Measurements from ENCODE around the gene PI3. TPM values are rescaled to one million over a fixed set of nuclear protein-coding genes. Genes with fewer than 3 reads are reported as not detected.

Gene PI3
- total RNA-seq, 6 experiments from 2014 or later: not detected

GRCh38 chr20:45189067-45189609, 14.4 kb downstream of the PI3 start:
- TF ChIP-seq CTCF (IDR thresholded peaks at IDR 0.05): no peak
- no peaks in the 10 kb centered on the region for H3K36me3 Mint-ChIP-seq (ENCODE audit: low read depth)
- no peaks in the 10 kb centered on the region for H3K9me3 Mint-ChIP-seq
- H3K27ac Mint-ChIP-seq: no peak overlapping the region
- peaks cover 6% of the 10 kb centered on the region for H3K27me3 Mint-ChIP-seq (ENCODE audit: insufficient read depth)
- no peak overlapping the region for H3K4me3 Mint-ChIP-seq
- DNase-seq: no peak
- no peaks in the 10 kb centered on the region for H3K4me1 Mint-ChIP-seq (ENCODE audit: low read depth)

- Mint-ChIP-seq H3K27ac (no peak overlapping the region), H3K4me1 (ENCODE audit: low read depth) (no peaks in the 10 kb centered on the region), H3K27me3 (ENCODE audit: insufficient read depth) (peaks cover 6% of the 10 kb centered on the region), H3K9me3 (no peaks in the 10 kb centered on the region), H3K36me3 (ENCODE audit: low read depth) (no peaks in the 10 kb centered on the region), H3K4me3 (no peak overlapping the region)
- TF ChIP-seq CTCF (IDR thresholded peaks at IDR 0.05): no peak
- no peak for DNase-seq
Measured at GRCh38 chr20:45189861-45190260, 15.2 kb downstream of the PI3 start.

- no peak overlapping the region for H3K4me3 Mint-ChIP-seq
- no peaks in the 10 kb centered on the region for H3K4me1 Mint-ChIP-seq (ENCODE audit: low read depth)
- TF ChIP-seq CTCF (IDR thresholded peaks at IDR 0.05): no peak
- H3K9me3 Mint-ChIP-seq: no peaks in the 10 kb centered on the region
- H3K27ac Mint-ChIP-seq: no peak overlapping the region
- no peak for DNase-seq
- H3K36me3 Mint-ChIP-seq (ENCODE audit: low read depth): no peaks in the 10 kb centered on the region
- H3K27me3 Mint-ChIP-seq (ENCODE audit: insufficient read depth): peaks cover 4% of the 10 kb centered on the region; the same call in 1 of the 2 replicates
Measured at GRCh38 chr20:45191926-45192325, 17.2 kb downstream of the PI3 start.

GRCh38 chr20:45193331-45193730, 18.6 kb downstream of the PI3 start:
- Mint-ChIP-seq H3K4me3 (no peak overlapping the region), H3K36me3 (ENCODE audit: low read depth) (no peaks in the 10 kb centered on the region), H3K27ac (no peak overlapping the region), H3K27me3 (ENCODE audit: insufficient read depth) (peaks cover 4% of the 10 kb centered on the region; the same call in 1 of the 2 replicates), H3K9me3 (no peaks in the 10 kb centered on the region), H3K4me1 (ENCODE audit: low read depth) (no peaks in the 10 kb centered on the region)
- no peak for DNase-seq
- TF ChIP-seq CTCF (IDR thresholded peaks at IDR 0.05): no peak

- no peak for DNase-seq
- Mint-ChIP-seq H3K4me3 (no peak within 1 kb of the TSS), H3K27ac (no peak within 1 kb of the TSS), H3K9me3 (no peaks in the 10 kb centered on the region), H3K4me1 (ENCODE audit: low read depth) (no peaks in the 10 kb centered on the region), H3K27me3 (ENCODE audit: insufficient read depth) (peaks cover 9% of the 10 kb centered on the region), H3K36me3 (ENCODE audit: low read depth) (no peaks in the 10 kb centered on the region)
- TF ChIP-seq CTCF (IDR thresholded peaks at IDR 0.05): no peak
Measured at GRCh38 chr20:45206725-45207124, 32.0 kb downstream of the PI3 start, which contains the start of gene SEMG1. TSS of gene SEMG1 (plus strand) at chr20:45207033. CDS start at chr20:45207054, 21 bp downstream.

- H3K4me1 Mint-ChIP-seq (ENCODE audit: low read depth): no peaks in the 10 kb centered on the region
- no peak for DNase-seq
- peaks cover 10% of the 10 kb centered on the region for H3K27me3 Mint-ChIP-seq (ENCODE audit: insufficient read depth)
- no peaks in the 10 kb centered on the region for H3K36me3 Mint-ChIP-seq (ENCODE audit: low read depth)
- no peaks in the 10 kb centered on the region for H3K9me3 Mint-ChIP-seq
- no peak overlapping the region for H3K4me3 Mint-ChIP-seq
- no peak overlapping the region for H3K27ac Mint-ChIP-seq
- no peak for TF ChIP-seq CTCF (IDR thresholded peaks at IDR 0.05)
Measured at GRCh38 chr20:45209924-45210323, 35.2 kb downstream of the PI3 start.
